ENCODE measurements around the gene CRACR2A.

The CRACR2A gene, protein sequence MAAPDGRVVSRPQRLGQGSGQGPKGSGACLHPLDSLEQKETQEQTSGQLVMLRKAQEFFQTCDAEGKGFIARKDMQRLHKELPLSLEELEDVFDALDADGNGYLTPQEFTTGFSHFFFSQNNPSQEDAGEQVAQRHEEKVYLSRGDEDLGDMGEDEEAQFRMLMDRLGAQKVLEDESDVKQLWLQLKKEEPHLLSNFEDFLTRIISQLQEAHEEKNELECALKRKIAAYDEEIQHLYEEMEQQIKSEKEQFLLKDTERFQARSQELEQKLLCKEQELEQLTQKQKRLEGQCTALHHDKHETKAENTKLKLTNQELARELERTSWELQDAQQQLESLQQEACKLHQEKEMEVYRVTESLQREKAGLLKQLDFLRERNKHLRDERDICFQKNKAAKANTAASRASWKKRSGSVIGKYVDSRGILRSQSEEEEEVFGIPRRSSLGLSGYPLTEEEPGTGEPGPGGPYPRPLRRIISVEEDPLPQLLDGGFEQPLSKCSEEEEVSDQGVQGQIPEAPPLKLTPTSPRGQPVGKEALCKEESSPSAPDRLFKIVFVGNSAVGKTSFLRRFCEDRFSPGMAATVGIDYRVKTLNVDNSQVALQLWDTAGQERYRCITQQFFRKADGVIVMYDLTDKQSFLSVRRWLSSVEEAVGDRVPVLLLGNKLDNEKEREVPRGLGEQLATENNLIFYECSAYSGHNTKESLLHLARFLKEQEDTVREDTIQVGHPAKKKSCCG

DNA sequence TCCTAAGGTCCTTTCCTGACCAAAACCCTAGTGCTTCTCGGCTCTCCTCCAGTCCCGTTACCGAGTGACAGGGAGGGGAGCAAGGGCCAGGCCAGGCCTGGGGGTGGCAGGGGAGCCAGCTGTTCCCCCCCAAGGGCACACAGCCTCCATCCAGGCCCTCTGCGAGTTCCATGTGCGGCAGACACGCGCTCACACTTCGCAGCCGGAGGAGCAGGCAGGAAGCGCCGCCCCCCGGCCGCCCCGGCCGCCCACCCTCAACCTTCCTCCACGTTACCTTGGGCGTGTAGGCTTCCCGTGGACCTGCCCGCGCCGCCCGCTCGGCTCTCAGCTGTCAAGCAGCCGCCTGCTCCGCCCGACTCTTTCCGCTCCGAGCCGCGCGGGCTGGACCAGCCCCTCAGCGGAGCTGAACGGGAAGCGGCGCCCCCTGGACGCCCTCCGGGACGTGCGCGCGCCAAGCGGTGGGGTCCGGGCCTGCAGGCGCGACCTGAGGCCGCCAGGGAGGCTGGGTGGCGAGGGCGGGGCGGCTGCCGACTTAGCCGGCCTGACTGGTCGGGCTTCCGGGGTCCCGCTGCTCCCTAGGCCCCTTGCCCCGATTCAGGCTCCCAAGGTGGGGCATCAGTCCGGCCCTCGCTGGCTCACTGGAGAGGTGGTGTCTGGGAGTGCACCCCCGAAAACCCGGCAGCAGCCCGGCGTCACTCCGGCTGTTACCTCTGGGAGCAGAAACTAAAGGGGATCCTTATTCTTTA is at the start of gene CRACR2A:
CRACR2A (minus strand) TSS at position 369 of the 746 bp plus-strand sequence. CDS start 56,110 bp downstream, outside the sequence.
- in situ Hi-C loops (cut with MboI; ENCODE audit: low sequenced_read_pairs): no loop called here

DNA sequence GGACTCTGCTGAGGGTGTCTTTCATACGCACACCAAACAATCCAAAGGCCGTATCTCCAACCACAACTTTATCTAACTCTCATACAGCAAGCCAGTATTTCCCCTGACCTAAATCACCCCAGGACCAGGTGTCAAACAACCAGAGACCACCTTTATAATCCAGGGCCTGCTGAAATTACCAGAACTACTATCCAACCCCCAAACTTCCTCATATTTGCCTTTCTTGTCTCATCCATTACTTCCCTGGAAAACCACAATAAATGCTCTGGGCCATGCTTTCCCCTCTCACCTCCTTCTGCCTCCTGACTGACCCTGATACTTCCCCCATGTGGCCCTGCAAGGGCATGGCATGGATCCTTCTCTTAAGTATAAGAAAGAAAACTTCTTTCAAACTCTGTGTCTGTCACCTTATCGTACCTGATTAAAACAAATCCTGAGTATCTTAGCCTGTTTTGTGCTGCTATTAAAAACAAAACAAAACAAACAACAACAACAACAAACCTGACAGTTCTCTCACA is 44.7 kb upstream of the CRACR2A start:
- in situ Hi-C loops (cut with MboI; ENCODE audit: low sequenced_read_pairs): loop anchor here (25.0 kb wide), 1 partner anchor 485 kb away; no protein-coding TSS in a partner anchor

DNA sequence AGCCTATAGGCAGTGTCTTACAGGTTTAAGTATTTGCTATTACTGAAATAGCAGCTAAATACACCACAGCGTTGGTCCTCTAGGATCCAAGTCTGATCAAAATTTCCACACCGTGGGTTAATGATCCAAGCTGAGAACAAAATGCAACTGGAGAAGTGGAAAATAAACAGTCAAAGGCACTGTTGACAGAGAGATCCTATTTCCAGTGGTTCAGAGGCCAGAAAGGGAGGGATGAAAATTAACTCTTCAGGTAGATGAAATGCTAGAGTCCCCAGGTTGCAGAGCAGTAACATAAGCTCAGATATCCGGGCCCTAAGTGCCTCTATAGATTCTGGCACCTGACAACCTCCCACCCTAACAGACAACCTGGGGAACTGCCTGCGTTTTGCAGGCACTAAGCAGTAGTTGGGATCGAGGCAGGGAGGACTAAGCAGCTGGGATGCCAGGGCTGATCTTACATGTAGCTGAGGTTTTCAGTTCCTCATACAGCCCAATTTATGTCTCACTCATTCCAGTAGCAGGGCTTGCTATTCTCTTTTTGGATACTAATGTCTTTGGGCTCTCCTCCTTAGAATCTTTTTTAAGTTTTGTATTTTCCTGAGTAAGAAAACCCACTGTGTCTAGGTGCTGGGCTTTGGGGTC is 42.7 kb upstream of the CRACR2A start:
- in situ Hi-C loops (cut with MboI; ENCODE audit: low sequenced_read_pairs): loop anchor here (25.0 kb wide), 1 partner anchor 483 kb away; no protein-coding TSS in a partner anchor

DNA sequence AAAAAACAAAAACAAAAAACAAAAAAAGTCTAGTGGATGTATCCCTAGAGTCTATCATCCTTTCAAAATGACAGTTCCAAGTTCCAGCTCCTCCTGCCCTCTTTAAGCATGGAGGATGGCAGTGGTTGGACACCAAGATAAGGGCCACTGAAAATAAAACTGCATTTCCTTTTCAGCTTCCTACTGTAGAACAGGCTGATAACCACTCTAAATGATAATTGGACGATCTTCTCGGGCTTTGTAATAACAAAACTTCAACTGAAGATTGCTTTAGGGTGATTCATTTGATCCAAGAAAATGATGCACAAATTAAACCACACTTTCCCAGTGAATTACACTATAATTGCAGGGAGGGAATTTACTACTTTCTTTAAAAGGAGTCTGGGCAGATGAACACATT is 42.2 kb upstream of the CRACR2A start:
- in situ Hi-C loops (cut with MboI; ENCODE audit: low sequenced_read_pairs): loop anchor here (25.0 kb wide), 1 partner anchor 483 kb away; no protein-coding TSS in a partner anchor

DNA sequence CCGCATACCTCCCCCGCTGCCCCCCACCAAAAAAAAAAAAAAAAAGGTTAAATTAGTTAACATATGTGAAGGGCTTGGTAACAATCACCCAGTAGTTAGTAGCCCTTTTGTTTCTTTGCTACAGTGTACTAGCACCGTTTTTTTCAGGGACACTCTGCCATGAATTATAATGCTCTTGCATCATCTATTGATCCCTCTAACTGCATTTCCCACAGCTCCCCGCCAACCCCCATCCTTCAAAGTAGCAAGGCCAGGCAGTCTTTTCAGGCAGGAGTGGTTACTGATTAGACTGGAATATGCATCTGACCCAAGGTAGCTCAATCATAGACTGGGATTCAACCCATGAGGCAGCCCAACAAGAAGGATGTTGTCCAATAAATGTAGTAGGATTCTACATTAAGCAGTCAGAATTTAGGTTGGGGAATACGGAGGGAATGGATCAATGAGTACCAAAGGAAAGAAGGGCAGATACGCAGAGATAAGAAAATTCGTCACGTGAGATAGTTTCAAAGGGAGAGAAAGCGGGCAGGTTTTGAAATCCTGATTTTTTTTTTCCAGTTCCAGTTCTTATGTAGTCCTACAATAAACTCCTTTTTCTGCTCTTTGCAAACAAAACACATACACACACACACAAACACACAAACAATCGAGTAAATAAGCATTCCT is 39.8 kb upstream of the CRACR2A start:
- in situ Hi-C loops (cut with MboI; ENCODE audit: low sequenced_read_pairs): loop anchor here (25.0 kb wide), 1 partner anchor 480 kb away; no protein-coding TSS in a partner anchor

DNA sequence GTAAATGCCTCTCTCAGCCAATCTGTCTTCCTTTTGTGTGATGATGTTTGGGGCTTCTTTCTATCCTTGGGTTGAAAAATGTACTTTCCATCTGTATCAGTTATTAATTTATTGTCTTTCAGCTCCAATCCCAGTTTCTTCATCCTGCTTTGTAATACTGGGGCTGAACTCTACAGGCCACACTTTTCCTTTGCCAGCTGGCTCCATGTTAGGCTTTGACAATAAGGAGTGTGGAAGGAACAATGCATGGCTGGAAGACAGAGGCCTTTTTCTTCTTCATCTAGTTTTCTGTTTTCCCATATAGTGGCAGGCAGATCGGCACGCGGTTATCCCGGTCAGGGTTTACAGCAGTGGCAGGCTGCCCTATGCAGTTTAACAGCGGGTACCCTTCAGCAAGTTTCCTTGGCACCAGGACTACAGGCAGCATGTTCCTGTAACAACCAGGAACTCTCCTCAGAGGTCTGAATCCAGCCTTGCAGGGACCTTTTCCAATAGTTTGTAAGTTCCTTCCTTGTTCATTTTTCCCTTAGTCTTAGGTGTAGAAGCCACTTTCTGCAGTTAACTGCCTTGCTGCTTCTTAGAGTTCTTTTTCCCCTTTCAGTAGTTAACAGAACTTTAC is 38.5 kb upstream of the CRACR2A start:
- in situ Hi-C loops (cut with MboI; ENCODE audit: low sequenced_read_pairs): loop anchor here (25.0 kb wide), 1 partner anchor 479 kb away; no protein-coding TSS in a partner anchor

DNA sequence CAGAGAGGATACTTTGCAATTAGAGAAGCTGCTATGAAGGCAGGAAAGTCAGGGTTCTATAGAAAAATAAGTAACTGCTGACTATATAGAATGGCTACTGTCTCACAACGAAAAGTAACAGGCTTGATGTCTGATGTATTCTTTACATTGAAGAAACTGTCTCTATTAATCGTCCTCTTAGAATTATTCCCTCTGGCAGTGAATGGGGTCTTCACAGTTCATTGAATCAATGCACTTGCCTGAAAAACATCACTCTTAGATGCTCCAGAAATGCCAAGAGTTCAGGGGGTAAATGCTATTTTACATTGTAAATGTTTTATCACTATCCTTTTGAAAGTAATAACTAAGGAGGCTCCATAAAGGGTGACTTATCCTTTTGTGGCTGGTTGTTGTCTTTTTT is 37.7 kb upstream of the CRACR2A start:
- in situ Hi-C loops (cut with MboI; ENCODE audit: low sequenced_read_pairs): loop anchor here (25.0 kb wide), 1 partner anchor 478 kb away; no protein-coding TSS in a partner anchor

DNA sequence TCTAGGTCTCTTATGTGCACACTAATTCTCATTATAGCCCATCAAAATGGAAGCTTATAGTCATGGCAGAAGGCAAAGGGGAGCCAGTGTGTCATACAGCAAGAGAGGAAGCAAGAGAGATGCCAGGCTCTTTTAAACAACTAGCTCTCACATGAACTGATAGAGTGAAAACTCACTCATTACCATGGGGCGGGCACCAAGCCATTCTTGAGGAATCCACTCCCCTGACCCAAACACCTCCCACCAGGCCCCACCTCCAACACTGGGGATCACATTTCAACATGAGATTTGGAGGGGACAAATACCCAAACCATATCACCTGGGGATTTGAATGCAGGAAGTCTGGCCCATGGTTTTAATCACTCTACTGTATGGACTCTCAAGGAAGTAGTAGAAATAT is 36.9 kb upstream of the CRACR2A start:
- in situ Hi-C loops (cut with MboI; ENCODE audit: low sequenced_read_pairs): loop anchor here (25.0 kb wide), 1 partner anchor 478 kb away; no protein-coding TSS in a partner anchor

DNA sequence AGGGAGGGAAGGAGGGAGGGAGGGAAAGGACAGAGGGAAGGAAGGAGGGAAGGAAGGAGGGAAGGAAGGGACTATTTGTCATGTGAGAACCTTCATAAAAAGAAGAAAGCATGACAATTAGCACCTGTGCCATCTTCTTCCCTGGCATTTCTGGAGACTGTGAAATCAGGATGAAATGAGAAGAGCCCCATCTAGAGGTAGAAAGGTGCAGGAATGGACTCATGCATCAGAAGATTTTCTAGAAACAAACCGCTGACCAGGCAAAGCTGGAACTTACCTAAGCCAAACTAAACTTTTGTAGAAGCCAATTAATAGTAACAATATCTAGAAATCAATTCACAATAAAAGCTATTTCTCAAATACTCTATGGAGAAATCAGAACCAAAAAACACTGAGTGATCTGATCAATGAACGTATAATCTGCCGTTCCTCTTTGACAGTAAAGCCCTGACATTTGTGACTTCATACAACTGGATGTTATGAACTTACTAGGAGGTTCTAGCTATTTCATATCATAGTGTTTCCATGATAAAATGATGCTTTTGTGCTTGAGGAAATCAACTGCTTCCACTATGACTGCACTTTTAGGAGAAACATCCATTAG is 24.4 kb upstream of the CRACR2A start:
- in situ Hi-C loops (cut with MboI; ENCODE audit: low sequenced_read_pairs): loop anchor here (10.0 to 25.0 kb wide), 2 partner anchors 123 to 465 kb away; no protein-coding TSS in a partner anchor

DNA sequence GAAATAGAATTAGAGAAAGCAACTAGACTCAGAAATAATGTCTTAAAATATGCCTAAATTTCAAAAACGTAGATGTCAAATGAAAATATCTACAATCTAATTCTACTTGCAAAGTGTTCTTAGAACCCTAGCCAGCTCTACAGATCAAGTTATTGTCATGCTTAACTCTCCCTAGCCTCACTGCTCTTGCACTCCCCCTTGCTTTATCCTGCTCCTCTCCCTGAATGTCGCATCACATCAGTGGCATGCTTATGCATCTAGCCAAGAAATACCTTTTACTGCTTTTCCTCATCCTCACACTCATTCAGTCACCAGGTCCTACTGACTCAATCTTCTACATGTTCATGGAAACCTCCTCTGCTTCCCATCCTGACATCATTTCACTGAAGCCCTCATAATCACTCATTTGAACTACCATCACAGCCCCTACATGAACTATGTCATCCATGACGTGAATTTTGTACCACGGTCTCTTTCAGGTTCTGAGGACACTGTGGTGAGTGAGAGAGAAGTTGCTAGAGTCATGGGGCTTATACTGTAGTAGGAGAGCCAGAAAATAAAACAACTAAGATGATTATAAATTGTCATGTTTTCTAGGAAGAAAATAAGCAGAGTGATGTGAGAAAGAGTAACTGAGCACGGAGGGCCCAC is 22.6 kb upstream of the CRACR2A start:
- in situ Hi-C loops (cut with MboI; ENCODE audit: low sequenced_read_pairs): loop anchor here (10.0 to 25.0 kb wide), 2 partner anchors 121 to 463 kb away; no protein-coding TSS in a partner anchor

DNA sequence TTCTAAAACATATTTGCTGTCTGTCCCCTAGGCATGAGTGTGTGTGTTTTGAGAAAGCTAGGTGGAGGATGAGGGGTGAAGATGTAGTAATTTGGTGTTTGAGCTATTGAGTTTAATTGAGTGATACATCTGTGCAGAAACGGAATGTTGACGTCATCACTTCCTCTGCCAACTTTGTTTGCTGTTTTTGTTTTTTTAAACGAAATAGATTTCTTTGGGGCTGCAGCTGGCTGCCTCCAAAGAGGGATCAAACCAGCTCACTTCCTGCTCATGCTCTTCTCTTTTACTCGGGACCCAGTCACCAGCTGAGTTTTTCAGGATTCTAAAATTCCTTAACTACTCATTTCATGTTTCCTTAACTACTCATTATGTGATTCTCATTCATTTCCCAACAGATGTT is 19.5 kb upstream of the CRACR2A start:
- in situ Hi-C loops (cut with MboI; ENCODE audit: low sequenced_read_pairs): loop anchor here (10.0 kb wide), 1 partner anchor 118 kb away; no protein-coding TSS in a partner anchor

DNA sequence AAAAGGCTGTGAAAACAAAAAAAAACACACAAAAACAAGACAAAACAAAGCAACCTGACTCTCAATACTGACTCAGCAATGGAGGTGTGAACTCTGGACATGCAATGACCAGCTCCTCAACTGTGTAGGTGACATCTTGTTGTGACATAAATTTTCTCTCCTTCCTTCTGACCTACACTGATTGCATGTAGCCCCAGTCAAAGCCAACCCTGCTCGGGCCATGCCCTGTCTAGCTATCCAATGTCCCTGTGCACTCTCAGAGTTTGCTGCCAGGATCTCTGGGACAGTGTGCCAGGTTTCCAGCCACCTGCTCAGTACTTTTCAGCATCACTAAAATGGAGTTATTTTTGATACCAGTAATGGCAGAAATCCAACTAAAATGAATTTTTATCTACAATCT is 18.9 kb upstream of the CRACR2A start:
- in situ Hi-C loops (cut with MboI; ENCODE audit: low sequenced_read_pairs): loop anchor here (10.0 kb wide), 1 partner anchor 117 kb away; no protein-coding TSS in a partner anchor

DNA sequence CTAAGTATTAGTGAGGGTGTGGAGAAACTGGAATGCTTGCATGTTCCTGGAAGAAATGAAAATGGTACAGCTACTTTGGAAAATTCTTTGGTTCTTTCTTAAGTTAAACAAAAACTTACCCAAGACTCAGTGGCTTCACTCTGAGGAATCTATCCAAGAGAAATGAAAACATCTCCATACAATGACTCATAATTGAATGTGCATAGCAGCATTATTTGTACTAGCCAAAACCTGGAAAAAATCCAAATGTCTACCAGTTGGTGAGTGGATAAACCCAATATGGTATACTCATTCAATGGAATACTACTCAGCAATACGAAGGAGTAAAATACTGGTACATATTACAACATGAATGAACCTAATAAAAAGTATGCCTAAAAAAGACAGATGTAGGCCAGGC is 18.0 kb upstream of the CRACR2A start:
- in situ Hi-C loops (cut with MboI; ENCODE audit: low sequenced_read_pairs): loop anchor here (10.0 kb wide), 1 partner anchor 116 kb away; no protein-coding TSS in a partner anchor

DNA sequence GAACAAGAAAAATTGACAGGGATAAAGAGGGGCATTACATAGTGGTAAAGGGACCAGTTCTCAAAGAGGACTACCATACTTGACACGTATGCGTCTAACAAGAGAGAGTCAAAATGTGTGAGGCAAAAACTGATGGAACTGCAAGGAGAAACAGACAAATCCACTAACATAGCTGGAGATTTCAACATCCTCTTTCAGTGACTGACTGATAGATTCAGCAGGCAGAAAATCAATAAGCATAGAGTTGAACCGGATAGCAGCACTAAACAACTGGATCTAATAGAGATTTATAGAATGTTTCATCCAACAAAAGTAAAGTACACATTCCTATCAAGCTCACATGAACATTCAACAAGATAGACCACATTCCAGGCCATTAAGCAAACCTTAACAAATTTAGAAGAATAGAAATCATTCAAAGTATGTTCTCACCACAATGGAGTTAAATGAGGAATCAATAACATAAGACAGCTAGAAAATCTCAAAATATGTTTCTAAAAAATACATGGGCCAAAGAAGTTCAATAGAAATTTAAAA is 16.1 kb upstream of the CRACR2A start:
- in situ Hi-C loops (cut with MboI; ENCODE audit: low sequenced_read_pairs): no loop called here

DNA sequence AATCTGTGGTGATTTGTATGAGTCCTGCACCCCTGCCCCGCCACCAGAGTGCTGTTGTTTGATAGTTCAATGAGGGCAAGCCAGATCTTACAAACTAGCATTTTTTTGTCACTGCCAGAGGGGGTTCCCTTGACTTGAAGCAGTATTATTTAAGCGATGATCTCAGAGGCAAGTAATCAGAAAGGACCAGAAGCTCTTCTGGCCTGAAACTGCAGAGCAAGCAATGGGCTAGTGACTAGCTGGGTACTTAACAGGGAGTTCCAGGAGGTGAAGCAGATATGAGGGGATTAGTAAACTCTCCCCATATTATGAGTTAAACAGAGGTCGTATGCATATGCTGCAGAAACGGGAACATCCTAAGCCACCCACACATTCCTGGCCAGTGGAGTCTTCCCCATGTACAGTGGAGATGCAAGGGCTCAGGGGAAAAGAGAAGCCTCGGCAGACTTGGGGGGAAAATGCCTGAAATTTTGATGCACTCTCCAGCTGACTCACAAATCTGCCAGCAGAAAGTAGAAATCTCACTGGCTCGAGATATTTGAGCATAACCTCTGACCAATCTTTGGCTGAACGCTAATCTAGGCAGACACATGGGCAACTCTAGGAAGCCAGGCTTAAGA is 8.3 kb upstream of the CRACR2A start:
- in situ Hi-C loops (cut with MboI; ENCODE audit: low sequenced_read_pairs): no loop called here

DNA sequence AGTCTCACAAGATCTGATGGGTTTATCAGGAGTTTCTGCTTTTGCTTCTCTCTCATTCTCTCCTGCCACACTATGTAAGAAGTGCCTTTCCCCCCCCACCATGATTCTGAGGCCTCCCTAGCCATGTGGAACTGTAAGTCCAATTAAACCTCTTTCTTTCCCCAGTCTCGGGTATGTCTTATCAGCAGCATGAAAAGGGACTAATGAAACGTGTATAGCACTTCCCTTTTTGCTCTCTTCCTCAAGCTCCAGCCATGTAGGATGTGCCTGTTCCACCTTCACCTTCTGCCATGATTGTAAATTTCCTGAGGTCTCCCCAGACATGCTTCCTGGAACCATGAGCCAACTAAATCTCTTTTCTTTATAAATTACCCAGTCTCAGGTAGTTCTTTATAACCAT is 7.0 kb upstream of the CRACR2A start:
- in situ Hi-C loops (cut with MboI; ENCODE audit: low sequenced_read_pairs): no loop called here

DNA sequence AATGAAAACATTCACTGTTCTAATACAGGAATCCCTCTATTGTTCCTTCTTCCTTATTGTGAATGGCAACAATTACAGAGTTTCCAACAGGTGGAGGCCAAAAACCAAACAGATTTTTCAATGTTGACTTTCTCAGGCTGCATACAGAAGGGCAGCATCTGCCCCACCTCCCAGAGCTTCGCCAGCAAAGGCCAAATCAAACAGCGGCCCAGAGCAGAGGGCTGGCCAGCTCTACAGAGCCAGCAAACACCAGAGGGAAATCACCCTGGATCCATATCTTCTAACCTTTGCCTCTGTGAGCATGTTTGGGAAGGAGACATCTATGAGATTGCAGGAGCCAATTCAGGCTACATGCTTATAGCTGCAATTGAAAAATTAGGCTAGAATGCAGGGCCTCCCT is 4.4 kb upstream of the CRACR2A start:
- in situ Hi-C loops (cut with MboI; ENCODE audit: low sequenced_read_pairs): no loop called here

Measured in HL-60/S4 treated with phorbol 12-myristate 13-acetate at 8.2 ng/mL for 4 days and 3 days (cell line).